GM19193 (cell line): ENCODE measurements around the gene BMP7.

Experiments
- POLR2A ChIP-seq: IDR thresholded peaks from 4 replicates; pipeline ENCODE4 v1.6.1; 2011; ENCODE audit not compliant: insufficient read depth, insufficient read length; ENCODE audit errors: extremely low read depth

Gene BMP7

GRCh38 chr20:57174737-57175136, 91.7 kb downstream of the BMP7 start:
- TF ChIP-seq POLR2A, result no peak

GRCh38 chr20:57173986-57174385, 92.5 kb downstream of the BMP7 start:
- TF ChIP-seq POLR2A, result no peak

- TF ChIP-seq POLR2A, result no peak
Measured at GRCh38 chr20:57173041-57173440, 93.4 kb downstream of the BMP7 start.

- no peak for TF ChIP-seq POLR2A
Measured at GRCh38 chr20:57170343-57170742, 96.1 kb downstream of the BMP7 start.

- TF ChIP-seq POLR2A, result no peak
Measured at GRCh38 chr20:57169162-57169561, 97.3 kb downstream of the BMP7 start.

GRCh38 chr20:57167971-57168701, 98.3 kb downstream of the BMP7 start:
- TF ChIP-seq POLR2A, result no peak

GRCh38 chr20:57167292-57167655, 99.2 kb downstream of the BMP7 start:
- no peak for TF ChIP-seq POLR2A

- TF ChIP-seq POLR2A, result no peak
Measured at GRCh38 chr20:57166568-57167291, 99.7 kb downstream of the BMP7 start.

- TF ChIP-seq POLR2A, result no peak
Measured at GRCh38 chr20:57165427-57166004, 100.9 kb downstream of the BMP7 start.

GRCh38 chr20:57164872-57165271, 101.6 kb downstream of the BMP7 start:
- TF ChIP-seq POLR2A, result no peak

- no peak for TF ChIP-seq POLR2A
Measured at GRCh38 chr20:57163041-57163440, 103.4 kb downstream of the BMP7 start.

GRCh38 chr20:57162362-57162652, 104.1 kb downstream of the BMP7 start:
- TF ChIP-seq POLR2A, result no peak

GRCh38 chr20:57161478-57162361, 104.7 kb downstream of the BMP7 start:
- no peak for TF ChIP-seq POLR2A

- no peak for TF ChIP-seq POLR2A
Measured at GRCh38 chr20:57160985-57161384, 105.5 kb downstream of the BMP7 start.

- no peak for TF ChIP-seq POLR2A
Measured at GRCh38 chr20:57159945-57160610, 106.4 kb downstream of the BMP7 start.

- no peak for TF ChIP-seq POLR2A
Measured at GRCh38 chr20:57159193-57159851, 107.1 kb downstream of the BMP7 start.
